Measurements from ENCODE around the gene ZFYVE28.

The ZFYVE28 gene

DNA sequence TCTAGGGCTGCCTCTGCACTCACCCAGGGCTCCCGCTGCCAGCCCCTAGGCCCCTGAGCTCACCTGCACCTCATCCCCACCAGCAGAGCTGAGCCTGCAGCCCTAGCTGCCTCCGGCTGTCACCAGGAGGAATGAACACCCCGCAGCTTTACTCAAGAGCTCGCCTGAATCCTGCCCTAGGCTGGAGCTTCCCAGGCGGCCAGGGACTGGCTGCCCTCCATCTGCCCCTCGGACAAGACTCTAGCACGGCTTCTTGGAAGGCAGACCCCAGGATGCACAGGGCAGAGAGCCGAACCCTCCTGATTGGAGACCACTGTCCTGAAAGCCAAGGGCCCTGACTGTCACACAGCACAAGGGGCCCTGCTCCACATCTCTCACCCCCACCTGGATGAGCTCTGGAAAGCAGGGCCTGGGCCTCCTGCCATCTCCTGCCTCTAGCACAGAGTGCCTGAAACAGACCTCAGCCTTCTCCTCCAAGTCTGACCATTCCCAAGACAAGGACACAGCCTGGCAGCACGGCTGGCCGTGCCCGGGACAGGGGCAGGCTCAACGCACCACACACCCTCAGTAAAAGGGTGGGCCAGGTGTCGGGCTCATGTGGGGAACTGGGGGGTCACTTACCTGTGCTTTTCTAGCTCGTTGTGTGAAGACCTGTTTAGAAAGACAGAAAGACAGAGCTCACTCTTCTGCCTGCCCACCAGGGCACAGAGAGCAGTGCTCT, 160.9 kb downstream of the ZFYVE28 start:
- DNase-seq, result no peak

DNA sequence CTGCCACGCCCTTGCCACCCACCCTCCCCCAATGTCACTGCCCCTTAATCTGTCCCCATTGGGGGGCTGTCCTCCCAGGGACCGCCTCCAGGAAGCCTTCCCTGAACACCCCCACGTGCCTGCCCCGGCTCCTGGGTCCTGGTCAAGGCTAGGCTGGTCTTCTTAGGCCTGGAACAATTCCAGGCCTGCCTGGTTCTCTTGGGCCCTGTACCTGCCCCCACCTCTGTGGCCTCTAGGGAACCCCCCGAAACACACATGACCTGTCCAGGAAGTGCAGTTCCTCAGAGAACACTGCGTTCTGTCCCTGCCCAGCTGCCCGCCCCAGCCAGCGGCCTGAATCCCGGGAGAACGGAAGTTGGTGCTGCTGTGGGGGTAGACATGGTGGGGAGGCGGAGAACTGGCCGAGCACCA, 161.7 kb downstream of the ZFYVE28 start:
- no peak for DNase-seq

DNA sequence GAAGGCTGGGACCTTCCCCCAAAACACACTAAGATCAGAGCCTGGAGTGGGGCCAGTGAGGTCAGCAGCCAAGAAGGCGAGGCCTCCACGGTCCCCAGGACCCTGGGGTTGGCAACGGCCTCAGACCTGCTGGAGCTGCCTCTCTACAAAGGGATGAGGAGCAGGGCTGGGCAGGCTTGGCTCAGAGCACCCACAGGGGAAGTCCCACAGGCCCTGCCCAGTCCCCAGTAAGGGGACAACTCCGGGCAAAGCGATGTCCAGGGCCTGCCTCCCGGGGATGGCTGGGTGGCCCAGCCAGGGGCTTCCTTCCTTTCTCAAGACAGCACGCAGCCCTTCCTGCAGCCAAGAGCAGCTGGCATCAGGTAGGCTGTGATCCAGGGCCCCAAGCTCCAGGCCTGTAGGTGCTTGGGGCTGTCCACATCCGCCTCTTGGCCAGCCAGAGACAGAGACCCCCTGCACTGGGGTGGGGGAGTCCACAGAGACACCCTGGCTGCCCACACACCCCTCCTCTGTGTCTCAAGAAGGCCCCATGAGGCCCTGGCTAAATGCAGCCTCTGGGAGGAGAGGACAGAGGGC, 162.2 kb downstream of the ZFYVE28 start:
- DNase-seq, result no peak

DNA sequence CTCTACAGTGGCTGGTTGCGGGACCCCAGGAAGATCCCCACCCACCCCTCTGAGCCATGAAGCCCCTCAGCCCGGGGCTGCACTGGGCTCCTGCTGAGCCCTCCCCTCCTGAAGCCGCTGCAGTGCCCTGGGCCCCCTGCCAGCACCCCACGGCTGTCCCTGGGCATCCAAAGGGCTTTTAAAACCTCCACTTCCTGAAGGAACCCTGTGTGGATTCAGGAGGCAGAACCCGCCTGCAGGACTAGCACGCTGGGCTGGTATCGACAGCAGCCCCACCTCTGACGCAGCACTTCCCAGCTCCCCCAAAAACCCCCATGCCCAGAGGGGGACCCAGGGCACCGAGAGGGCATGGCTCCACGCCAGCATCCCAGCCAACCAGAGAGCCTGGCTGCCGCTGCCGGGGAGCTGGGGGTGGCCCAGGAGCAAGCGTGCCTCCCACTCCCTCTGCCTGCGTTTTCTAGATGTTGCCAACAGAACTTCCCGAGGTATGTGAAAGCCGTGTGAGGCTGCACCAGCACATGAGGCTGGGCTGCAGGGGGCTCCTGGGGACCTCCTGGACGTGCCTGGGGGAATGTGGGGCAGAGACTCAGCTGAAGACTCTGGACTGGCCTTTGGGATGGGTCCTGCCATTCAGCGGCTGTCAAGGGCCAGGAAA, 162.8 kb downstream of the ZFYVE28 start:
- no peak for DNase-seq

DNA sequence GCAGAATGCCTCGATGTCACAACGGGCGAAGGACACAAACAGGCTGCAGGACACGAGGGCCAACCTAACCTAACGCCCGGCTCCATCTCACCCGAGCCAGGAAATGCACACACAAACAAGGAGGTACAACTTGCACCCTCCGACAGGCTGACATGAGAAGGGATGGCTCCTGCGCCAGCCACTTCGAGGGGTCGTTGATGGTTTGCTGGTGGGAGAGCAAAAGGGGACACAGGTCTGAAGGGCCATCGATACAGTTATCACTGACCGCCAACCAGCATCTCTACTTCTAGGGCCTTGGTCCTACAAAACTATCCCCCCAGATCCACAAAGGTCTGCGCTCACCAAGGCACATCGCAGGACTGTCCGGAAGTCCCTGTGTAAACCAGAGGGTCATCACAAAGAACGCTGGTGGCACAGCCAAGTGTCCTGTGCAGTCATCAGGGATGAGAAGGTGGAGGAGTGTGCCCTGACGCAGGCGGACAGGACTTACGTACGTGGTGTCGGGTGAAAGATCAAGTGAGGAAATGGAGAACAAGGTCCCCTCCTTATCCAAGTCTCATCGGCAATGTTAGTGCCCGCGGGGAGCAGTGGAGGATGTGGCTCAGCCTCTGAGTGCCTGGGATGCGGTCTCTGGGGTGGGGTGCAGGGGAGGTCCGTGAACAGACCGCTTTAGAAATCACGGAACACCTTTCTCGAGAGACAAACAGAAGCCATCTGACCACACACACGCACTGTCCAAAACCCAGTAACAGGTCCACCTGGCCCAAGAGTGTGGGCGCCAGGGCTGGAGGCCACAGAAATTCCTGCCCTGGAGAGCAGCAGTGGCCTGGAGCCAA, 163.6 kb downstream of the ZFYVE28 start:
- DNase-seq, result no peak

DNA sequence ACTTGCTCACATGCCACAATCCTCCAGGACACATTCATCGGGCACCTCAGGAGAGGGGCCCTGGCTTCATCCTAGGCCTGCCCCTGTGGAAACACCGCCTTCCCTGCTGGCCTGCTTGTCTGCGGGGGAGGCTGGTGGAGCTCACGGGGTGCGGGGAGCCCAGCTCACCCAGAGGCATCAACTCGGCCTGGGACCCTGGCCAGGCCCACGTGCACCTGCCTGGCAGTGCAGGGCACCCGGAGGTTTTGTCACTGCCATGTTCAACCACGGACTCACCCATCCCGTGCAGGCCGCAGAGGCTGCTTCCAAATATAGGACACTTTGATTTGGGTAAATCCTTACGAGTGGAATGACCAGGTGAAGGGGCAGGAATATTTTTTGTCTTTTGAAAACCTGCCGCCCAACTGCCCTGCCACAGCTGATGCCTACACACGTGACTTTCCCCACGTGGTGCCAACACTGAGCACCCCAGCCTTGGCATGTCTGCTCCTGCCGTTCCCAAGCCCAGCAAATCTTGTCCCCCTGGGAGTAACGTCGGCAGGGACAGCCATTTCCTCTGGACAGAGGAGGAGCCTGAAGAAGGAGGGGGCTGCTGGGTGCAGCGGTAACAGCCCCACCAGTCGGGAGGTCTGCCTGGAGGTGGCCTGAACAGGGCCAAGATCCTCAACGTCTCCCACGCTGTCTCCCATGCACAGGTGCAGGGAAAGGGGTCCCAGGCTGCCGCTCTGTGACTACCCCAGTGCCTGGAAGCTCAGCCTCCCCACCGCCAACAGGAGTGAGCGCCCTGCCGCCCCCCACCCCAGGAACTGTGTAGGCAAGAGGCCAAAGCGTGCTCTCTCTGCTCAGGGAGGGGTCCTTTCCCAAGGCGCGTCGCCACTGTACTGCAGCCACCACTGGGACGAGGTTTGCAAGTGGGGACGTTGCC, 165.0 kb downstream of the ZFYVE28 start:
- no peak for DNase-seq

DNA sequence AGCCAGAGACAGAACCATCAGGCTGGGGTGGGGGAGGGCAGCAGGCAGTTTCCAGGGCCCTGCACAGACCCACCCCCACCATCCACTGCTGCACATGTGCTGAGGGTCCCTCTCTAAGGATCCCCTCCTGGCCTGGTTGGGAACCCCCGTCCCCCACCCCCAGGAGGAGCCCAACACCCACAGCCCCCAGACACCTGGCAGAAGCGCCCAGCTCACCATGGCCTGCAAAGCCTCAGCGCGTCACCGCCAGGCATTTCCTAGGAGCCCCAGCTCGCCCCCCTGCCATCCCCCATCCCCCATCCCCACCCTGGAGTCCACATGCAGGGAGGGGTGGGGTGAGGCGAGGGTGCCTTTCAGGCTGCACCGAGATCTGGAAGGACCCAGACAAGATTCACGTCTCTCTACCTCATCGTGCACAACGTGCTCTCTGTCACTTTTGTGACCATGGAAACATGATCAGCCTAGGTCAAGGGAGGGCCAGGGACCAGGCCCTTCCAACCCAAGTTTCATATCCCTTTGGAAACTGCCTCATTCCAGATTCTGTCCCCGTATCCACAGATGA, 165.8 kb downstream of the ZFYVE28 start:
- DNase-seq, result no peak

DNA sequence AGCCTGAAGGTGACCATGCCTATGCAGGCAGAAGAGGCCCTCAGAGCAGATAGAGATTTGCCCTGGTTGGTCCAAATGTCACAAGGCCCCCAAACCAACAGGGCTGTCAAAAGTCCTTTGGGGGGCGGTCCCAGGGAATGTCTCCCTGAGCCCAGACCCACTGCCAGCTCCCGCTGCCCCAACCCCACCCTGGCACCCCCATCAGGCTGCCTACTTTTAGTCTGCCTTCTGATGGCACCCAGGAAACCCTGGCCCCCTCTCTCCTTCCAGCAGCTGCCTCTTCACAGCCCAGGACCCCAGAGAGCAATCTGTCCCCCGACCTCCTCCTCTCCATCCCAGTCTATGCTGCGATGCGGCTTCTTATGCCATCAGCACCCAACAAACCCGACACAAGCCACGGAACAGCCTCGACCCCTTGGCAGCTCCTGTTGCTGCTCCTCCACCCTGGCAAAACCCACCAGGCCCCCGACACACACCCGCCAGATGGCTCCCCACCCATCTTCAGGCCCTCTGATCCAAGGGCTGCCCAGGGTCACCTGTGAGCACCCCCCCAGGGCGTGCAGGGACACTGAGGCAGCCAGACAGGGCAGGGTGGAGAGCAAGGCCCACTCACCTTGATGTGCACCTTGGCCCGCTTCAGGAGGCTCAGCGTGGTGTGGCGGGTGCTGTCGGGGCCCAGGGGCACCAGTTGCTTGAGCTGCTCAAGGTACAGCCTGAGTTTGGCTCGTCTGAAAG, 166.5 kb downstream of the ZFYVE28 start:
- no peak for DNase-seq

DNA sequence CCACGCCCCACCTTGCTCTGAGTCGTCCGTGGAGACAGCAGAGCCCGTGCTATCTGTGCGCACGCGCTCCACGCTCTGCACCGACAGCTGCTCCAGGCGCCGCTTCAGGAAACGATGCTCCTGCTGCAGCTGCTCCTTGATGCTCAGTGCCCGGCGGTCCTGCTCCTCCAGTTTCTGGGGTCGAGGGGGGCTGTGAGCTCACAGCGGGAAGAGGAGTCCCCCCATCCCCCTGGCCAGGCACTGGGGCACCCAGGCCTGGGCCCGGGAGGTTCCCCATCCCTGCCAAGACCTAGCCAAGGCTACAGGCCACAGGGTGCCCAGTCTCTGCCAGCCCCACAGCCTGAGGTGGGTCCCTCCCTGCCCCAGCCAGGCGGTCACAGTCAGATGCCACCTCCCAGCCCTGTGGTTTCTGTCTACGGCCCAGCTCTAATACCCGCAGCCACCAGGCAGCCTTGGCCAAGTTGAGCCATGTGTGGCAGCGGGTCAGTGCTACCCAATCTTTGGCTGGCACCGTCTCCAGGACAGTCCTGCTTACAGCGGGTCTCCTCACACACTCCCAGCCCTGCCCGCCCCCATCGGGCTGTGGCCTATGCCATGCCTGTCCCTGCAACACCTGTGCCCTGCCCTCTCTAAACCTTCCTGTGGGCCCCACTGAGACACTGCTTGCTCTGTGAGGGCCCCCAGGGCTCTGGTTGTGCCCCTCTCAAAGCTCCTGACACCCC, 167.2 kb downstream of the ZFYVE28 start:
- no peak for DNase-seq

DNA sequence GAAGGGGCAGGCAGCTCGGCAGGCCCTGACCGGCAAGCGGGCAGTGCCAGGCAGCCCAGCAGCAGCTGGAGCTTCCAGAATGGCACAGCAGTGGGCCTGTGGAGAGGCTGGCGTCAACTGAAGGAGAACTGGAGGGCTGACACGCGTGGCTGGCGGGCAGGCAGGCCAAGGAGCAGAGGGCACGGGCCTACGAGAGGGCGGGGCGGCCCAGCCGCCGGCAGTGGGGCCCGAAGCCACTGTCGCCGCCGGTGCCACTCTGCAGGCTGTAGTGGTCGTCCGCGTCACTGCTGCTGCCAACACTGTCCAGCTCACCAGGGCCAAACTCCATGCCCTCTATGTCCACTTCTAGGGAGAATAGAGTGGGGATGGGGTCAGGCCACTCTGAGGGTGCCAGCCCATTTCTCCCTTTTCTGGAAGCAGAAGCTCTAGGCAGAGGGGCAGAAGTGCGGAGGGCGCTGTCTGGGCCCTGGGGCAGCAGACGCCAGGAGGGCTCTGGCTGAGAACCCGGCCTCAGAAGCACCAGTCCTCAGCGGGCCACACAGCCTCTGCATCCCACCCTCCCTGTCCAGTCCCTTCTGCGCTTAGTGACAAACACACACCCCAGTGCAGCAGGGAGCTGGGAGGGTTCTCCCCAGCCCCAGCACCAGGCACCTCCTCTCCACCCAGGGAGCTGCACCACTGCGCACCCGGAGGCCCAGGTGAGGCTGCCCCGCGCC, 167.9 kb downstream of the ZFYVE28 start:
- DNase-seq, result no peak

DNA sequence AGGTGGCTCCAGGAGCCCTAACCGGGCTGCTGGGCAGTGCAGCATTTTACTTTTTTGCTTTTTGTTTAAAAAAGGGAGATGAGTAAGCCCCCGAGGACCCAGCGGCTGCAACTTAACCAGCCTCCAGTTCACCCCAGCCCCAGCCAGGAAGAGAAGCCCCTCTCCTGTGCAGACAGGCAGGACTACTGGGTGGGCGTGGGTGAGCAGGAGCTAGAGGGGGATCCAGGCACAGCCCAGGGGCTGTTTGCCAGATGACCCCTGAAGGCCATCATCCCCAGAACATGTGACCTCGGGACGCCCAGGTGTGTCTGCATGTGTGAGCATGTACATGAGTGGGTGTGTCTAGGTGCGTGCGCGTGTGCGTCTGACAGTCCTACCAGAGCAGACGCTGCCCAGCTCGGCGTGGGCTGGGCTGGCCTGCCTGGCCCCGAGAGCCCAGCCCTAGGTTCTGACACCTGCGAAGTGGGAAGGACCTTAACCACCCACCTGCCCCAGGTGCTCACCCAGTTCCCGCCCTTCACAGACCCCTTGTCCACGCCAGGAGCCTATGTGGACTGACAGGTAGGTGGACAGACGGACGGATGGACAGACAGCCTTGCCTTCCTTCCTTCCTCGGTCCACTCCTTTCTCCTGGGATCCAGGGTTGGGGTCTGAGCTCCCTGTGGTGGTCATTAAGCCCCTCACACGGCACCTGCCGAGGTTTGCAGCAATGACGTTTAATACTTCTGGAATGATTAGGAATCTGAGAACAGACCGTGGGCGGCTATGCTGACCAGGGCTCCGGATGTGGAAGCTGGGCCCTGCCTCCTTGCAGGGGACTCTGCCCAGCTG, 168.7 kb downstream of the ZFYVE28 start:
- DNase-seq, result no peak

DNA sequence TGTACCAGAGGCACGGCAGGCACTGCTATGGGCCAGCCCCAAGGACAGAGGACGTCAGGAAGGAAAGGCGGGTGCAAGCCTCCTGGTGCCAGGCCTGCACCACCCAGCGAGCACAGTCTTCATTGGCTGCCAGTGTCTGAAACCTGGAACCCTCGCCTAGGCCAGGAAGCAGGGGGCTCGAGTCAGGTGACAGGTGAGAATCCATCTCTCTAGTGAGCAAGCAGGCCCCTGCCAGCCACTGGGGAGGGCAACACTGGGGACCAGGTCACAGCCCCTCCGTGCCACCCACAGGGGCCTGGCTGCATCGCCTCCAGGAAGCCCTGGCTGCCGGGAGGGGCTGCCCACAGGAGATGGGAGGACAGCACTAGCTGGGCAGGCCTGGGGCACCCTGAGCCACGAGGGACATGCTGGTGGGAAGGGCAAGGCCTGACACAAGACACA, 169.6 kb downstream of the ZFYVE28 start:
- DNase-seq, result no peak

DNA sequence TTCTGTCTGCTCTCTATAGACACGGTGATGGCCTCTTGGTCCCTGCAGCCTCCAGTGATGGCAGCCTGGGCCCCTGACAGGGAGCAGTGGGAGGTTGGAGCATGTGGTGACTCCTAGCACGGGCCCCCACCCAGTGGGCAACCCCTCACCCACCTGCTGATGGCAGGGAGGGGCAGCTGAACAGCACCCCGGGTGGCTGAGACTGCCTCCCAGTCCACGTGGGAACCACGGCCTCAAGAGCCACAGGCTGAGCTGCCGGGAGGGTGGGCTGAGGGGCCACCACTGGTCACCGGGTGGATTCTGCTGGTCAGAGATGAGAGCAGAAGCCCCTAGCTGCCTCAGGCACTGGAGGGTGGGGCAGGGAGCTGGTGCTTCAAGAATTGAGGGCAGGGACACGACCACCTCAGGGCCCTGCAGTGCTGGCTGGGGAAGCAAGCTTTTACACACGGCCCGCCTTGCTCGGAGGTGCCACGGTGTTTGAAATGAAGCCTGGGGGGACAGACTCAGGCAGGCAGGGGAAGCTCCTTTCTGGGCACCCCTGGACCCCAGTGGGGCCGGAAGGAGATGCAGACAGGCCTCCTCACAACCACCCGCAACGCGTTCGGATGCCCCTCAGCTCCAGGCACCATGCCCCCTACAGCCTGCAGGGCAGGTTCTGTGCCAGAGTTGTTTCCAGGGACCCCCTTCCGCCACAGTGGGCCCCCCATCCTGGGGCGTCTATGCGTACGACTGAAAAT, 170.2 kb downstream of the ZFYVE28 start:
- DNase-seq, result no peak

DNA sequence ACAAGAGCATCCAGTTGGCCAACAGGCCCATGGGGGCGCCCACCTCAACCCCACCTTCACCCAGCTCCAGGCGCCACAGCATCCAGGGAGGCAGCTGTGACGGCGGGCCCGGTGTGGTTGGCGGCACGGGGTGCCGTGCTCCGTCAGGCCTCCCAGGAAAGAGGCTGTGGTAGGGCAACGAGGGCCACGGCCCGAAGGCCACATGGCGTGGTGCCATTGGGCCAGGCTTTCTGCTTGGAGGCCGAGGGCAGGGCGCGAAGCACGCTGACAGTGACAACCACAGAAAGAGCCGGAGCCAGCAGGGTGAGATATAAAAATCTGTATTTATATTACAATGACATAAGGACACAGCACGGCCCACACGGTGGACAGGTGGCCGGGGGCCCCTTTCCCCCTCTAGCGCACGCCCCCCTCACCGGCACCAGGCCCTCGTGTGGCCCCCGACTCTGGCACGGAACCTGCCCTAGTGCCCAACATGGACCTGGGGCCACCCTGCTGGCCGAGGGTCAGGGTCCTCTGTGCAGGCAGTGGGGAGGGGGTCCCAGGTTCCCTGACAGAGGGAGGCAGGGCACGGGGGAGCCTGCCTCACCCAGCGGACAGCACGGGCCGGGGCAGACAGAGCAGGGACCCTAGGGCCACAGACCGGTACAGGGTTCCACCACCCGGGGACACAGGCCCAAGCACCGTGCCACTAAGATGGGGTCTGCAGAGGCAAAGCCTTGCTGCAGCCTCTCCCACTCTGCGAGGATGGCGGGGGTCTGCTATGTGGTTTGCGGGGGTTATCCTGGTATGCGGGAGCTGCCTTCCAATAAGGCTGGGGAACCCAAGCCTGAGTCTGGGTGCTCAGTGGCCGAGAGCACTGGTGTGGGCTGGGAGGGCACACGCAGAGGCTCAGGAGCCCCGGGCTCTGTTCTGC, 171.1 kb downstream of the ZFYVE28 start:
- DNase-seq, result no peak

DNA sequence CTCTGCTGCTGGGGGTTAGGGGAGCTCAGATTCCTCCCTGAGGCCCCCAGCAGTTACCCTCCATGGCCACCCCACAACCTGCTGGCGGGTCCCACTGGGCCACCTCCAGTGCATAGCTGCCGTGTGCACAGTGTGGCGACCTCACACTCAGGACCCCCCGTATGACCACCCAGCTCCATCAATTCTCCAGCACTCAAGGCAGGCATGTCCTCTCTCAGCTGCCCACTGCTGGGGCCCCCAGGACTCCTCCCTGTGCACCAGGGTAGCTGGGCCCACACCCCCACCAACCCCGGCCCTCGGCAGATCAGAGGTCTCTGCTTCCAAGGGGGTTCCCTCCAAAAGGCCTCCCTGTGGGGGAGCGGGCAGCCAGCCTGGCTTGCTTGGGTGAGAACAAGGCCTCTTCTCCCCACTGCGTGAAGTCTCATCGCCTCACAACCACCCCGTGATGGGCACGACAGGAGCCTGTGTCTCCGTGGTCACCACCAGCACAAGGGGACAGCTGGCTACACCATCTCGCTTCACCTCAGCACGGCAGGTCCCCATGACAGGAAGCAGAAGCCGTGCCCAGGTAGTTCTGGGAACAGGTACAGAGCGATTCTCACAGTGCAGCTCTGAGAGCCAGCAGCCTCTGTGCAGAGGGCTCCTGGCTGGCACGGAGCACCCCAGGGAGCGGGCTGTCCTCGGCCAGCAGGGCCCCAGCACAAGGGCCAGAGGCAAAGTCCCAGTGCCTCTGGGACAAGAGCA, 171.9 kb downstream of the ZFYVE28 start:
- no peak for DNase-seq

DNA sequence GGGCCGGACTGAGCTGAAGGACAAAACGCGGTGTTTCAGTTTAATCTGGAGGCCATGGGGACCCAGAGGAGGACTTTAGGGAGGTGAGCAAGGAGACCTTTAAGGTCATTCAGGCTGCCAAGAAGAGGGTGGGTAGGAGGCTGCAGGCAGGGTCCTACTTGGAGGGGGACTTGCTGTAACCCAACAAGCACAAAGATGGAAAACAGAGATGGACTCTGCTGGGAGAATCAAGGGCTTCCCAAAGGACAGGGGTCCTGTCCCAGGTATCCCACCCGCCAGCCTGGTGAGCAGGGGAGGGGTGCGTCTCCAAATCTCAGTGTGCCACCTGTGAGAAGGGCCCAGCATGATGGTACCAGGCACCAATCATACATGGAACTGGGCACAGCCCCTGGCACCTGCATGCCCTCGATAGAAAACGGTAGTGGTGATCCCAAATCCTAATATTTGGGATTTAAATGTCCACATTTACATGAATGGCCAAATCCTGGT, 172.6 kb downstream of the ZFYVE28 start:
- no peak for DNase-seq
